ENCODE measurements around the gene C5.

Gene C5

GRCh38 chr9:120947222-120947621 is 102.9 kb downstream of the C5 start:
- in situ Hi-C loops (cut with MboI; ENCODE audit: low sequenced_read_pairs) = loop anchor here (25.0 kb wide), 1 partner anchor 185 kb away; no protein-coding TSS in a partner anchor

GRCh38 chr9:120946259-120946658 is 103.8 kb downstream of the C5 start:
- in situ Hi-C loops (cut with MboI; ENCODE audit: low sequenced_read_pairs) = loop anchor here (25.0 kb wide), 1 partner anchor 184 kb away; no protein-coding TSS in a partner anchor

- in situ Hi-C loops (cut with MboI; ENCODE audit: low sequenced_read_pairs) = loop anchor here (25.0 kb wide), 1 partner anchor 183 kb away; no protein-coding TSS in a partner anchor
Measured at GRCh38 chr9:120944948-120945347, 105.1 kb downstream of the C5 start.

- in situ Hi-C loops (cut with MboI; ENCODE audit: low sequenced_read_pairs) = loop anchor here (25.0 kb wide), 1 partner anchor 182 kb away; no protein-coding TSS in a partner anchor
Measured at GRCh38 chr9:120944434-120944843, 105.6 kb downstream of the C5 start.

GRCh38 chr9:120942186-120943001 is 107.7 kb downstream of the C5 start:
- in situ Hi-C loops (cut with MboI; ENCODE audit: low sequenced_read_pairs) = loop anchor here (25.0 kb wide), 1 partner anchor 180 kb away; no protein-coding TSS in a partner anchor

GRCh38 chr9:120941046-120941770 is 108.9 kb downstream of the C5 start:
- in situ Hi-C loops (cut with MboI; ENCODE audit: low sequenced_read_pairs) = loop anchor here (25.0 kb wide), 1 partner anchor 179 kb away; no protein-coding TSS in a partner anchor

- in situ Hi-C loops (cut with MboI; ENCODE audit: low sequenced_read_pairs) = loop anchor here (25.0 kb wide), 1 partner anchor 178 kb away; no protein-coding TSS in a partner anchor
Measured at GRCh38 chr9:120940573-120940972, 109.5 kb downstream of the C5 start.

- in situ Hi-C loops (cut with MboI; ENCODE audit: low sequenced_read_pairs) = loop anchor here (25.0 kb wide), 1 partner anchor 177 kb away; no protein-coding TSS in a partner anchor
Measured at GRCh38 chr9:120938851-120939250, 111.2 kb downstream of the C5 start.

GRCh38 chr9:120937596-120937995 is 112.5 kb downstream of the C5 start:
- in situ Hi-C loops (cut with MboI; ENCODE audit: low sequenced_read_pairs) = loop anchor here (25.0 kb wide), 1 partner anchor 175 kb away; no protein-coding TSS in a partner anchor

GRCh38 chr9:120937127-120937526 is 112.9 kb downstream of the C5 start:
- in situ Hi-C loops (cut with MboI; ENCODE audit: low sequenced_read_pairs) = loop anchor here (25.0 kb wide), 1 partner anchor 175 kb away; no protein-coding TSS in a partner anchor

GRCh38 chr9:120936764-120937122 is 113.3 kb downstream of the C5 start:
- in situ Hi-C loops (cut with MboI; ENCODE audit: low sequenced_read_pairs) = loop anchor here (25.0 kb wide), 1 partner anchor 174 kb away; no protein-coding TSS in a partner anchor

GRCh38 chr9:120936011-120936763 is 113.9 kb downstream of the C5 start:
- in situ Hi-C loops (cut with MboI; ENCODE audit: low sequenced_read_pairs) = loop anchor here (25.0 kb wide), 1 partner anchor 174 kb away; no protein-coding TSS in a partner anchor

GRCh38 chr9:120935383-120935857 is 114.7 kb downstream of the C5 start:
- in situ Hi-C loops (cut with MboI; ENCODE audit: low sequenced_read_pairs) = loop anchor here (25.0 kb wide), 1 partner anchor 173 kb away; no protein-coding TSS in a partner anchor

- in situ Hi-C loops (cut with MboI; ENCODE audit: low sequenced_read_pairs) = loop anchor here (25.0 kb wide), 1 partner anchor 172 kb away; no protein-coding TSS in a partner anchor
Measured at GRCh38 chr9:120934281-120934680, 115.8 kb downstream of the C5 start.

GRCh38 chr9:120933310-120934055 is 116.6 kb downstream of the C5 start:
- in situ Hi-C loops (cut with MboI; ENCODE audit: low sequenced_read_pairs) = loop anchor here (25.0 kb wide), 1 partner anchor 171 kb away; no protein-coding TSS in a partner anchor

- in situ Hi-C loops (cut with MboI; ENCODE audit: low sequenced_read_pairs) = loop anchor here (25.0 kb wide), 1 partner anchor 170 kb away; no protein-coding TSS in a partner anchor
Measured at GRCh38 chr9:120932086-120932823, 117.8 kb downstream of the C5 start.

- in situ Hi-C loops (cut with MboI; ENCODE audit: low sequenced_read_pairs) = loop anchor here (25.0 kb wide), 1 partner anchor 169 kb away; no protein-coding TSS in a partner anchor
Measured at GRCh38 chr9:120931231-120932085, 118.6 kb downstream of the C5 start.

Measured in HL-60/S4 treated with phorbol 12-myristate 13-acetate at 8.2 ng/mL for 4 days and 3 days (cell line).